ENCODE data around the gene LRCH1.

Gene LRCH1

GRCh38 chr13:46633416-46633815 lies 80.4 kb downstream of the LRCH1 start:
- in situ Hi-C loops (cut with MboI; ENCODE audit: low sequenced_read_pairs): no loop called here

GRCh38 chr13:46636451-46636850 lies 83.5 kb downstream of the LRCH1 start:
- in situ Hi-C loops (cut with MboI; ENCODE audit: low sequenced_read_pairs): no loop called here

- in situ Hi-C loops (cut with MboI; ENCODE audit: low sequenced_read_pairs): no loop called here
Measured at GRCh38 chr13:46637213-46637612, 84.2 kb downstream of the LRCH1 start.

GRCh38 chr13:46638262-46638661 lies 85.3 kb downstream of the LRCH1 start:
- in situ Hi-C loops (cut with MboI; ENCODE audit: low sequenced_read_pairs): no loop called here

- in situ Hi-C loops (cut with MboI; ENCODE audit: low sequenced_read_pairs): no loop called here
Measured at GRCh38 chr13:46639033-46639981, 86.3 kb downstream of the LRCH1 start.

- in situ Hi-C loops (cut with MboI; ENCODE audit: low sequenced_read_pairs): no loop called here
Measured at GRCh38 chr13:46640843-46641242, 87.9 kb downstream of the LRCH1 start.

GRCh38 chr13:46641274-46642081 lies 88.5 kb downstream of the LRCH1 start:
- in situ Hi-C loops (cut with MboI; ENCODE audit: low sequenced_read_pairs): no loop called here

- in situ Hi-C loops (cut with MboI; ENCODE audit: low sequenced_read_pairs): no loop called here
Measured at GRCh38 chr13:46642254-46642653, 89.3 kb downstream of the LRCH1 start.

GRCh38 chr13:46643165-46643777 lies 90.3 kb downstream of the LRCH1 start:
- in situ Hi-C loops (cut with MboI; ENCODE audit: low sequenced_read_pairs): no loop called here

GRCh38 chr13:46644816-46645215 lies 91.8 kb downstream of the LRCH1 start:
- in situ Hi-C loops (cut with MboI; ENCODE audit: low sequenced_read_pairs): no loop called here

GRCh38 chr13:46647512-46648065 lies 94.6 kb downstream of the LRCH1 start:
- in situ Hi-C loops (cut with MboI; ENCODE audit: low sequenced_read_pairs): no loop called here

GRCh38 chr13:46648166-46648607 lies 95.2 kb downstream of the LRCH1 start:
- in situ Hi-C loops (cut with MboI; ENCODE audit: low sequenced_read_pairs): no loop called here

- in situ Hi-C loops (cut with MboI; ENCODE audit: low sequenced_read_pairs): no loop called here
Measured at GRCh38 chr13:46649816-46650215, 96.8 kb downstream of the LRCH1 start.

GRCh38 chr13:46654951-46655350 lies 102.0 kb downstream of the LRCH1 start:
- in situ Hi-C loops (cut with MboI; ENCODE audit: low sequenced_read_pairs): no loop called here

GRCh38 chr13:46655377-46656180 lies 102.6 kb downstream of the LRCH1 start:
- in situ Hi-C loops (cut with MboI; ENCODE audit: low sequenced_read_pairs): no loop called here

GRCh38 chr13:46656786-46657185 lies 103.8 kb downstream of the LRCH1 start:
- in situ Hi-C loops (cut with MboI; ENCODE audit: low sequenced_read_pairs): no loop called here

GRCh38 chr13:46659413-46660065 lies 106.6 kb downstream of the LRCH1 start:
- in situ Hi-C loops (cut with MboI; ENCODE audit: low sequenced_read_pairs): no loop called here

- in situ Hi-C loops (cut with MboI; ENCODE audit: low sequenced_read_pairs): no loop called here
Measured at GRCh38 chr13:46660416-46660815, 107.4 kb downstream of the LRCH1 start.

GRCh38 chr13:46660857-46661256 lies 107.9 kb downstream of the LRCH1 start:
- in situ Hi-C loops (cut with MboI; ENCODE audit: low sequenced_read_pairs): no loop called here

- in situ Hi-C loops (cut with MboI; ENCODE audit: low sequenced_read_pairs): no loop called here
Measured at GRCh38 chr13:46662690-46663089, 109.7 kb downstream of the LRCH1 start.
